K562 (cell line): Measurements from ENCODE around the gene VSIG10L. TPM values are rescaled to one million over a fixed set of nuclear protein-coding genes. Genes with fewer than 3 reads are reported as not detected.

Source experiments
- ARID1B ChIP-seq: fragments of 450-650 bp; IDR thresholded peaks from 2 replicates; pipeline ENCODE4 v1.6.1; 2016; ENCODE audit warnings: antibody characterized with exemption, mild to moderate bottlenecking, inconsistent platforms
- ATF7 ChIP-seq: fragments of 450-650 bp; IDR thresholded peaks from 2 replicates; pipeline ENCODE4 v1.7.1; 2014; ENCODE audit warnings: mild to moderate bottlenecking, moderate library complexity
- BCOR ChIP-seq: fragments of 450-650 bp; IDR thresholded peaks from 2 replicates; pipeline ENCODE4 v1.6.1; 2016
- CHD1 ChIP-seq: fragments of 200-600 bp; sonication (generic); IDR thresholded peaks from one replicate; pipeline ENCODE4 v1.6.1; 2012; ENCODE audit warnings: mild to moderate bottlenecking, moderate library complexity, low read length, inconsistent platforms
- CREB3L1 ChIP-seq: fragments of 450-650 bp; IDR thresholded peaks from 2 replicates; pipeline ENCODE4 v1.6.1; 2014; ENCODE audit warnings: low read depth, mild to moderate bottlenecking, moderate library complexity, borderline replicate concordance
- ETV5 ChIP-seq: sonication (generic); formaldehyde crosslinking; IDR thresholded peaks from 2 replicates; pipeline ENCODE4 v1.4.0; 2020; ENCODE audit warnings: low read depth, mild to moderate bottlenecking, missing genetic modification reagents
- GTF2E2 ChIP-seq: fragments of 200-800 bp; sonication (Bioruptor generic); IDR thresholded peaks from 2 replicates; pipeline ENCODE4 v1.6.1; 2016; ENCODE audit warnings: missing genetic modification characterization, missing compliant biosample characterization
- HDGF ChIP-seq: fragments of 450-650 bp; IDR thresholded peaks from 2 replicates; pipeline ENCODE4 v1.6.1; 2016
- IRF9 ChIP-seq: fragments of 450-650 bp; IDR thresholded peaks from 2 replicates; pipeline ENCODE4 v1.6.1; 2016; ENCODE audit warnings: missing biosample characterization, missing genetic modification characterization
- MYC ChIP-seq, 2 experiments: fragments of 250-450 bp in 1 of 2; sonication (Bioruptor Pico) in 1 of 2; IDR thresholded peaks; 2 replicates each; pipeline versions ENCODE4 v1.5.1 to v1.6.1; 2012 to 2021; ENCODE audit warnings: low read depth in 2 of 2, borderline replicate concordance in 1 of 2, improper control_type of control experiment in 1 of 2, low read length in 1 of 2, mild to moderate bottlenecking in 1 of 2, moderate library complexity in 1 of 2
- NR2C1 ChIP-seq, 2 experiments: fragments of 450-650 bp; IDR thresholded peaks; 2 replicates each; pipeline ENCODE4 v1.6.1; 2017; ENCODE audit warnings: mild to moderate bottlenecking in 2 of 2, antibody characterized with exemption in 1 of 2, inconsistent platforms in 1 of 2, missing compliant biosample characterization in 1 of 2, missing genetic modification characterization in 1 of 2
- POLR2G ChIP-seq: fragments of 200-400 bp; formaldehyde crosslinking; IDR thresholded peaks from 2 replicates; pipeline ENCODE4 v1.6.1; 2017; ENCODE audit warnings: low read depth, mild to moderate bottlenecking, antibody characterized with exemption, low read length, moderate library complexity
- RBM25 ChIP-seq: fragments of 200-400 bp; formaldehyde crosslinking; IDR thresholded peaks from 2 replicates; pipeline ENCODE4 v1.6.1; 2018; ENCODE audit warnings: low read length, low read depth, moderate library complexity; ENCODE audit not compliant: severe bottlenecking
- RCOR1 ChIP-seq, 2 experiments: IDR thresholded peaks; 2 replicates each; pipeline ENCODE4 v1.6.1; 2012; ENCODE audit warnings: low read depth in 2 of 2, low read length in 2 of 2, borderline replicate concordance in 1 of 2, improper control_type of control experiment in 1 of 2
- SIX5 ChIP-seq, 2 experiments: IDR thresholded peaks; 2 replicates each; pipeline ENCODE4 v1.6.1; 2011; ENCODE audit warnings: low read length in 2 of 2, borderline replicate concordance in 1 of 2, low read depth in 1 of 2, mild to moderate bottlenecking in 1 of 2, moderate library complexity in 1 of 2; ENCODE audit not compliant: insufficient read depth in 1 of 2
- SOX6 ChIP-seq: fragments of 450-650 bp; IDR thresholded peaks from 2 replicates; pipeline ENCODE4 v1.6.1; 2014; ENCODE audit warnings: mild to moderate bottlenecking
- SP2 ChIP-seq: IDR thresholded peaks from 2 replicates; pipeline ENCODE4 v1.6.1; 2011; ENCODE audit warnings: mild to moderate bottlenecking, low read depth, low read length, moderate library complexity; ENCODE audit not compliant: poor library complexity, severe bottlenecking; ENCODE audit errors: extremely low read depth
- TAF9B ChIP-seq: fragments of 450-650 bp; IDR thresholded peaks from 2 replicates; pipeline ENCODE4 v1.6.1; 2018; ENCODE audit warnings: mild to moderate bottlenecking; ENCODE audit not compliant: partially characterized antibody
- TCF3 ChIP-seq: sonication (generic); formaldehyde crosslinking; IDR thresholded peaks from 2 replicates; pipeline ENCODE4 v1.4.0; 2020; ENCODE audit warnings: mild to moderate bottlenecking, missing genetic modification reagents
- ZBTB12 ChIP-seq: fragments of 250-450 bp; sonication (Bioruptor Pico); IDR thresholded peaks from 2 replicates; pipeline ENCODE4 v1.4.0; 2020
- ZFPM2 ChIP-seq: fragments of 250-450 bp; sonication (Bioruptor Pico); IDR thresholded peaks from 2 replicates; pipeline ENCODE4 v1.5.1; 2022; ENCODE audit warnings: mild to moderate bottlenecking
- ZNF124 ChIP-seq: sonication (generic); formaldehyde crosslinking; IDR thresholded peaks from 2 replicates; pipeline ENCODE4 v1.8.1; 2022; ENCODE audit warnings: missing genetic modification reagents
- ZNF274 ChIP-seq: IDR thresholded peaks from 2 replicates; pipeline ENCODE4 v1.6.1; 2011; ENCODE audit warnings: low read depth, mild to moderate bottlenecking, low read length, moderate library complexity, borderline replicate concordance
- ZNF584 ChIP-seq: fragments of 200-800 bp; sonication (Bioruptor generic); IDR thresholded peaks from 2 replicates; pipeline ENCODE4 v1.6.1; 2016; ENCODE audit warnings: low read depth, mild to moderate bottlenecking, missing genetic modification characterization, missing compliant biosample characterization
- polyA plus RNA-seq, 8 experiments: library from polyadenylated mRNA; depleted of rRNA in 4 of 8; stranded (reverse) in 5 of 8; unstranded in 3 of 8; fragments of >200 nt; fragmentation: Nextera tagmentation in 2 of 8; fragmentation: Illumina TruSeq in 1 of 8; extraction: Ambion mirVana in 2 of 8; extraction: Trizol in 1 of 8; gene quantifications; 2 replicates each; pipeline versions ENCODE4 v1.2.1 to v1.2.3, GENCODE V29; 2011 to 2014; ENCODE audit warnings: inconsistent platforms in 1 of 8, missing spikeins in 1 of 8
- total RNA-seq, 7 experiments: library from RNA; depleted of rRNA in 6 of 7; stranded (reverse); fragments of >200 nt in 6 of 7; fragmentation: Illumina TruSeq in 2 of 7; extraction: Trizol in 2 of 7; gene quantifications; 2 replicates each; pipeline versions ENCODE4 v1.2.1 to v1.2.3, GENCODE V29; 2011 to 2021; ENCODE audit warnings: low replicate concordance in 1 of 7

VSIG10L gene
- total and polyA plus RNA-seq, 9 of the 15 experiments (the other 6 are each of a cell fraction or from before 2014, with no cell fraction given), result 1.1 to 7.6 (median 2.2) TPM

- TF ChIP-seq TAF9B (peak; percentile 80), CHD1 (peak; percentile 89), RCOR1 (IDR thresholded peaks at IDR 0.05; ENCODE audit: borderline replicate concordance in 1 of 2, low read depth in 2 of 2, low read length in 2 of 2) (no peak), ATF7 (peak; percentile 62; the same call in 1 of the 2 replicates), SP2 (peak; percentile 49), SIX5 (IDR thresholded peaks at IDR 0.05; ENCODE audit: borderline replicate concordance in 1 of 2, insufficient read depth in 1 of 2, low read depth in 1 of 2, low read length in 2 of 2) (no peak), RBM25 (no peak), ZFPM2 (CRISPR knock-in tag) (no peak), ARID1B (peak; percentile 42; the same call in 1 of the 2 replicates), POLR2G (peak; percentile 74), MYC (IDR thresholded peaks at IDR 0.05; ENCODE audit: low read depth, low read length) (no peak; the same call in 1 of the 2 replicates), MYC (CRISPR knock-in tag; IDR thresholded peaks at IDR 0.05; ENCODE audit: borderline replicate concordance, low read depth) (peak; percentile 47; the same call in 1 of the 2 replicates), SOX6 (no peak), GTF2E2 (tag) (peak; percentile 53; the same call in 1 of the 2 replicates), ZNF124 (CRISPR knock-in tag) (no peak), BCOR (peak; percentile 69), CREB3L1 (no peak), HDGF (peak; percentile 97), NR2C1 (IDR thresholded peaks at IDR 0.05) (no peak), NR2C1 (tag; IDR thresholded peaks at IDR 0.05) (0 out of 2 replicates have a peak, but pooled peaks have one; percentile 24), ZNF584 (CRISPR knock-in tag) (no peak), ZNF274 (no peak), IRF9 (tag) (no peak), TCF3 (CRISPR knock-in tag) (no peak), ETV5 (CRISPR knock-in tag) (0 out of 2 replicates have a peak, but pooled peaks have one; percentile 27), ZBTB12 (CRISPR knock-in tag) (no peak)
Observed at GRCh38 chr19:51366389-51367254, 24.7 kb upstream of the VSIG10L start (continued).
